ENCODE measurements around the gene SPG11. TPM values are rescaled to one million over a fixed set of nuclear protein-coding genes. Genes with fewer than 3 reads are reported as not detected.
A peak's percentile ranks its signal among the peaks of the same experiment; 100 is the strongest.

Gene SPG11
- total and polyA plus RNA-seq, 9 of the 15 experiments (the other 6 are each of a cell fraction or from before 2014, with no cell fraction given): 23.3 to 71.2 (median 45.6) TPM

DNA sequence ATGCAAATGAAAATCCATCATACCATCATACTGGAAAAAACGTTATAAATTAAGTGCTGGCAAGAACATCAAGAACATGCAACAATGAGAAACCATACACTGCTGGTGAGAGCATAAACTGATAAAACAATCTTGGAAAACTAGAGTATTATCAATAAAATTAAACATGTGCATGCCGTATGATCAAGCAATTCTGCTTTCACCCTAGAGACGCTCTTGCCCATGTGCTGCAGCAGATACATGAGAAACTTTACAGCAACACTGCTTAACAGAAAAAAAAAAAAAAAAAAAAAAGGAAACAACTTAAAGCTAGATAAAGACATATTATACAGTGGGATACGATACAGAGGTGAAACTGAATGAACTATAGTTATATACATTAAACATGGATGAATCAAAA, 21.8 kb downstream of the SPG11 start:
- H3K4me3 ChIP-seq: no peak overlapping the region
- H3K79me2 ChIP-seq (ENCODE audit: control insufficient read depth, insufficient read depth, low read length): peaks cover 42% of the 10 kb centered on the region
- H3K27me3 ChIP-seq (ENCODE audit: control insufficient read depth in 2 of 2, insufficient read depth in 2 of 2, low read length in 2 of 2): no peaks in the 10 kb centered on the region
- H3K9me1 ChIP-seq (ENCODE audit: control insufficient read depth, insufficient read depth, low read length): no peaks in the 10 kb centered on the region
- TF ChIP-seq, protein P1, sequence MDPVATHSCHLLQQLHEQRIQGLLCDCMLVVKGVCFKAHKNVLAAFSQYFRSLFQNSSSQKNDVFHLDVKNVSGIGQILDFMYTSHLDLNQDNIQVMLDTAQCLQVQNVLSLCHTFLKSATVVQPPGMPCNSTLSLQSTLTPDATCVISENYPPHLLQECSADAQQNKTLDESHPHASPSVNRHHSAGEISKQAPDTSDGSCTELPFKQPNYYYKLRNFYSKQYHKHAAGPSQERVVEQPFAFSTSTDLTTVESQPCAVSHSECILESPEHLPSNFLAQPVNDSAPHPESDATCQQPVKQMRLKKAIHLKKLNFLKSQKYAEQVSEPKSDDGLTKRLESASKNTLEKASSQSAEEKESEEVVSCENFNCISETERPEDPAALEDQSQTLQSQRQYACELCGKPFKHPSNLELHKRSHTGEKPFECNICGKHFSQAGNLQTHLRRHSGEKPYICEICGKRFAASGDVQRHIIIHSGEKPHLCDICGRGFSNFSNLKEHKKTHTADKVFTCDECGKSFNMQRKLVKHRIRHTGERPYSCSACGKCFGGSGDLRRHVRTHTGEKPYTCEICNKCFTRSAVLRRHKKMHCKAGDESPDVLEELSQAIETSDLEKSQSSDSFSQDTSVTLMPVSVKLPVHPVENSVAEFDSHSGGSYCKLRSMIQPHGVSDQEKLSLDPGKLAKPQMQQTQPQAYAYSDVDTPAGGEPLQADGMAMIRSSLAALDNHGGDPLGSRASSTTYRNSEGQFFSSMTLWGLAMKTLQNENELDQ (CRISPR knock-in tag; IDR thresholded peaks at IDR 0.05; ENCODE audit: borderline replicate concordance): no peak
- TF ChIP-seq, protein P2, sequence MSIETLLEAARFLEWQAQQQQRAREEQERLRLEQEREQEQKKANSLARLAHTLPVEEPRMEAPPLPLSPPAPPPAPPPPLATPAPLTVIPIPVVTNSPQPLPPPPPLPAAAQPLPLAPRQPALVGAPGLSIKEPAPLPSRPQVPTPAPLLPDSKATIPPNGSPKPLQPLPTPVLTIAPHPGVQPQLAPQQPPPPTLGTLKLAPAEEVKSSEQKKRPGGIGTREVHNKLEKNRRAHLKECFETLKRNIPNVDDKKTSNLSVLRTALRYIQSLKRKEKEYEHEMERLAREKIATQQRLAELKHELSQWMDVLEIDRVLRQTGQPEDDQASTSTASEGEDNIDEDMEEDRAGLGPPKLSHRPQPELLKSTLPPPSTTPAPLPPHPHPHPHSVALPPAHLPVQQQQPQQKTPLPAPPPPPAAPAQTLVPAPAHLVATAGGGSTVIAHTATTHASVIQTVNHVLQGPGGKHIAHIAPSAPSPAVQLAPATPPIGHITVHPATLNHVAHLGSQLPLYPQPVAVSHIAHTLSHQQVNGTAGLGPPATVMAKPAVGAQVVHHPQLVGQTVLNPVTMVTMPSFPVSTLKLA (conservative IDR thresholded peaks at IDR 0.05): 0 out of 4 replicates have a peak, but pooled peaks of 1 of the 2 experiments have one; percentile 12
- ChIA-PET POLR2A (no interaction called here), CTCF (ENCODE audit: low intra/inter-chr PET ratio) (no interaction called here)
- H3K36me3 ChIP-seq (ENCODE audit: control insufficient read depth, insufficient read depth, low read length): peaks cover 53% of the 10 kb centered on the region
- DNase-seq (ENCODE audit: extremely low read depth in 1 of 4, low spot score in 3 of 4): no peak
- H4K20me1 ChIP-seq (replicated peaks; ENCODE audit: control insufficient read depth, insufficient read depth, low read length): no peaks in the 10 kb centered on the region
- no TSS peak for BruUV-seq (replicated peaks)
- intact Hi-C loops (cut with micrococcal nuclease): no loop called here
- FAIRE-seq: peak; percentile 11
- H3K4me2 ChIP-seq (ENCODE audit: insufficient read depth, low read length): no peak overlapping the region
- H3K27ac ChIP-seq (ENCODE audit: extremely low read depth, low read depth, low read length): no peak overlapping the region
- ATAC-seq: no peak
- no peak overlapping the region for H2AFZ ChIP-seq (ENCODE audit: low read depth, low read length)
- no peak overlapping the region for H3K9ac ChIP-seq (ENCODE audit: insufficient read depth in 1 of 2, low read depth in 2 of 2, low read length in 2 of 2)
- in situ Hi-C loops (cut with MboI): no loop called here
- H3K4me1 ChIP-seq (replicated peaks in 1 of 2; ENCODE audit: control insufficient read depth in 2 of 2, insufficient read depth in 2 of 2, low read length in 2 of 2): no peaks in the 10 kb centered on the region; a peak in 2 of 5 replicates
- WGBS (ENCODE audit: insufficient coverage, low coverage, missing lambda C conversion rate): 71% methylated on average over 4 of the region's 4 CpGs
- H3K9me3 ChIP-seq (replicated peaks; ENCODE audit: control insufficient read depth, insufficient read depth, low read depth, low read length): no peaks in the 10 kb centered on the region; the same call in 1 of the 2 replicates

All from K562 (cell line).